22Rv1 (cell line): ENCODE measurements around the gene OR52W1.

Experiments
- ZFX ChIP-seq: fragments of 450-650 bp; IDR thresholded peaks from 2 replicates; pipeline ENCODE4 v1.6.1; 2017; ENCODE audit warnings: antibody characterized with exemption, borderline replicate concordance
- TF ChIP-seq, protein P1 (sequence below): fragments of 450-650 bp; IDR thresholded peaks from 2 replicates; pipeline ENCODE4 v1.5.1; 2017; ENCODE audit warnings: mild to moderate bottlenecking

- TF ChIP-seq, protein P1, sequence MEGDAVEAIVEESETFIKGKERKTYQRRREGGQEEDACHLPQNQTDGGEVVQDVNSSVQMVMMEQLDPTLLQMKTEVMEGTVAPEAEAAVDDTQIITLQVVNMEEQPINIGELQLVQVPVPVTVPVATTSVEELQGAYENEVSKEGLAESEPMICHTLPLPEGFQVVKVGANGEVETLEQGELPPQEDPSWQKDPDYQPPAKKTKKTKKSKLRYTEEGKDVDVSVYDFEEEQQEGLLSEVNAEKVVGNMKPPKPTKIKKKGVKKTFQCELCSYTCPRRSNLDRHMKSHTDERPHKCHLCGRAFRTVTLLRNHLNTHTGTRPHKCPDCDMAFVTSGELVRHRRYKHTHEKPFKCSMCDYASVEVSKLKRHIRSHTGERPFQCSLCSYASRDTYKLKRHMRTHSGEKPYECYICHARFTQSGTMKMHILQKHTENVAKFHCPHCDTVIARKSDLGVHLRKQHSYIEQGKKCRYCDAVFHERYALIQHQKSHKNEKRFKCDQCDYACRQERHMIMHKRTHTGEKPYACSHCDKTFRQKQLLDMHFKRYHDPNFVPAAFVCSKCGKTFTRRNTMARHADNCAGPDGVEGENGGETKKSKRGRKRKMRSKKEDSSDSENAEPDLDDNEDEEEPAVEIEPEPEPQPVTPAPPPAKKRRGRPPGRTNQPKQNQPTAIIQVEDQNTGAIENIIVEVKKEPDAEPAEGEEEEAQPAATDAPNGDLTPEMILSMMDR: no peak
- no peak for TF ChIP-seq ZFX
Measured at GRCh38 chr11:6203327-6203726, 4.3 kb downstream of the OR52W1 start.
